ENCODE measurements around the gene KREMEN2. TPM values are rescaled to one million over a fixed set of nuclear protein-coding genes. Genes with fewer than 3 reads are reported as not detected.
"Not testable (repeated sequence)": the region's sequence is repeated elsewhere in the genome, so short reads cannot be mapped to it uniquely, and the experiment has no call there.

Gene KREMEN2
- total RNA-seq, 2 experiments from 2014 or later = not detected

GRCh38 chr16:2939968-2940367, 24.1 kb upstream of the KREMEN2 start:
- intact Hi-C loops (cut with DNase I, micrococcal nuclease) = no loop called here
- ATAC-seq (ENCODE audit: poor library complexity) = no peak
- TF ChIP-seq CTCF (IDR thresholded peaks at IDR 0.05) = no peak
- Histone ChIP-seq H3K27me3 (ENCODE audit: control insufficient read depth in 1 of 2, insufficient read depth in 2 of 2, low read length in 2 of 2) (no peaks in the 10 kb centered on the region), H3K9me3 (ENCODE audit: control insufficient read depth in 1 of 2, insufficient read depth in 1 of 2, low read length in 2 of 2) (no peaks in the 10 kb centered on the region), H3K4me1 (ENCODE audit: insufficient read depth, low read length) (no peaks in the 10 kb centered on the region), H3K27ac (ENCODE audit: low read depth in 1 of 2, low read length in 2 of 2) (no peak overlapping the region), H3K4me3 (ENCODE audit: low read length) (no peak overlapping the region), H3K36me3 (ENCODE audit: insufficient read depth, low read length) (peaks cover 52% of the 10 kb centered on the region)
- DNase-seq = no peak
- peaks cover 57% of the 10 kb centered on the region for H3K36me3 Mint-ChIP-seq (ENCODE audit: low read depth)
- no peaks in the 10 kb centered on the region for H3K27me3 Mint-ChIP-seq
- no peak overlapping the region for H3K4me3 Mint-ChIP-seq
- ChIA-PET POLR2A (no interaction called here), CTCF (no interaction called here)
- H3K27ac Mint-ChIP-seq = no peak overlapping the region
- H3K9me3 Mint-ChIP-seq = no peaks in the 10 kb centered on the region
- no peaks in the 10 kb centered on the region for H3K4me1 Mint-ChIP-seq (ENCODE audit: low read depth)

- Mint-ChIP-seq H3K4me1 (ENCODE audit: low read depth) (no peaks in the 10 kb centered on the region), H3K27me3 (no peaks in the 10 kb centered on the region), H3K36me3 (ENCODE audit: low read depth) (peaks cover 53% of the 10 kb centered on the region), H3K27ac (no peak overlapping the region), H3K9me3 (no peaks in the 10 kb centered on the region), H3K4me3 (no peak overlapping the region)
- H3K36me3 ChIP-seq (ENCODE audit: insufficient read depth, low read length) = peaks cover 38% of the 10 kb centered on the region
- H3K4me1 ChIP-seq (ENCODE audit: insufficient read depth, low read length) = no peaks in the 10 kb centered on the region
- no peaks in the 10 kb centered on the region for H3K9me3 ChIP-seq (ENCODE audit: control insufficient read depth in 1 of 2, insufficient read depth in 1 of 2, low read length in 2 of 2)
- ChIA-PET POLR2A (no interaction called here), CTCF (no interaction called here)
- DNase-seq (no peak), ATAC-seq (ENCODE audit: poor library complexity) (no peak)
- no peak overlapping the region for H3K4me3 ChIP-seq (ENCODE audit: low read length)
- intact Hi-C loops (cut with DNase I, micrococcal nuclease) = no loop called here
- TF ChIP-seq CTCF (IDR thresholded peaks at IDR 0.05) = no peak
- no peaks in the 10 kb centered on the region for H3K27me3 ChIP-seq (ENCODE audit: control insufficient read depth in 1 of 2, insufficient read depth in 2 of 2, low read length in 2 of 2)
- no peak overlapping the region for H3K27ac ChIP-seq (ENCODE audit: low read depth in 1 of 2, low read length in 2 of 2)
These were observed 22.0 kb upstream of the KREMEN2 start for GRCh38 chr16:2942045-2942444.

- peaks cover 52% of the 10 kb centered on the region for H3K36me3 Mint-ChIP-seq (ENCODE audit: low read depth)
- not testable (repeated sequence) for H3K4me3 Mint-ChIP-seq
These were observed 20.4 kb upstream of the KREMEN2 start for GRCh38 chr16:2943716-2944115.

GRCh38 chr16:2946649-2947048, 17.4 kb upstream of the KREMEN2 start:
- ATAC-seq (ENCODE audit: poor library complexity) (no peak), DNase-seq (no peak)
- intact Hi-C loops (cut with DNase I, micrococcal nuclease) = no loop called here
- Histone ChIP-seq H3K27ac (ENCODE audit: low read depth in 1 of 2, low read length in 2 of 2) (no peak overlapping the region), H3K27me3 (ENCODE audit: control insufficient read depth in 1 of 2, insufficient read depth in 2 of 2, low read length in 2 of 2) (no peaks in the 10 kb centered on the region), H3K4me3 (ENCODE audit: low read length) (no peak overlapping the region), H3K36me3 (ENCODE audit: insufficient read depth, low read length) (peaks cover 5% of the 10 kb centered on the region), H3K4me1 (ENCODE audit: insufficient read depth, low read length) (no peaks in the 10 kb centered on the region), H3K9me3 (ENCODE audit: control insufficient read depth in 1 of 2, insufficient read depth in 1 of 2, low read length in 2 of 2) (peaks cover 0 to 3% of the 10 kb centered on the region in 2 experiments)
- no peaks in the 10 kb centered on the region for H3K27me3 Mint-ChIP-seq
- H3K4me3 Mint-ChIP-seq = no peak overlapping the region
- H3K4me1 Mint-ChIP-seq (ENCODE audit: low read depth) = no peaks in the 10 kb centered on the region
- no peaks in the 10 kb centered on the region for H3K9me3 Mint-ChIP-seq
- H3K27ac Mint-ChIP-seq = no peak overlapping the region
- ChIA-PET CTCF (no interaction called here), POLR2A (no interaction called here)
- no peak for TF ChIP-seq CTCF (IDR thresholded peaks at IDR 0.05)
- H3K36me3 Mint-ChIP-seq (ENCODE audit: low read depth) = peaks cover 34% of the 10 kb centered on the region

More at GRCh38 chr16:2943716-2944115, 20.4 kb upstream of the KREMEN2 start:
- H3K36me3 ChIP-seq (ENCODE audit: insufficient read depth, low read length) = peaks cover 26% of the 10 kb centered on the region
- CTCF ChIA-PET = interaction anchor here (1.2 kb wide), 1 partner anchor 16 kb away, joined by 3 read pairs; no protein-coding TSS in a partner anchor
- H3K9me3 ChIP-seq (ENCODE audit: control insufficient read depth in 1 of 2, insufficient read depth in 1 of 2, low read length in 2 of 2); ATAC-seq (ENCODE audit: poor library complexity); H3K4me3 ChIP-seq (ENCODE audit: low read length); H3K27me3 Mint-ChIP-seq; H3K9me3 Mint-ChIP-seq; H3K4me1 Mint-ChIP-seq (ENCODE audit: low read depth); H3K27ac ChIP-seq (ENCODE audit: low read depth in 1 of 2, low read length in 2 of 2); H3K27ac Mint-ChIP-seq; intact Hi-C loops (cut with DNase I, micrococcal nuclease); DNase-seq; POLR2A ChIA-PET; H3K27me3 ChIP-seq (ENCODE audit: control insufficient read depth in 1 of 2, insufficient read depth in 2 of 2, low read length in 2 of 2); H3K4me1 ChIP-seq (ENCODE audit: insufficient read depth, low read length): not testable (repeated sequence)
